Measurements from ENCODE around the gene IRF6.

- TF ChIP-seq CTCF (IDR thresholded peaks at IDR 0.05; ENCODE audit: low read length) (no peak), EZH2 (IDR thresholded peaks at IDR 0.05; ENCODE audit: borderline replicate concordance, low read length) (no peak)
Observed at GRCh38 chr1:209845408-209845725, 39.4 kb upstream of the IRF6 start.

All from OCI-LY1 (cell line).